ENCODE results near the gene SERINC3. TPM values are rescaled to one million over a fixed set of nuclear protein-coding genes. Genes with fewer than 3 reads are reported as not detected.
A peak's percentile ranks its signal among the peaks of the same experiment; 100 is the strongest.
"Not testable (repeated sequence)": the region's sequence is repeated elsewhere in the genome, so short reads cannot be mapped to it uniquely, and the experiment has no call there.

SERINC3 gene
- total RNA-seq (2014; rRNA removed; shearing (Covaris generic)), result 46.4 and 82.7 TPM in 2 replicates

DNA sequence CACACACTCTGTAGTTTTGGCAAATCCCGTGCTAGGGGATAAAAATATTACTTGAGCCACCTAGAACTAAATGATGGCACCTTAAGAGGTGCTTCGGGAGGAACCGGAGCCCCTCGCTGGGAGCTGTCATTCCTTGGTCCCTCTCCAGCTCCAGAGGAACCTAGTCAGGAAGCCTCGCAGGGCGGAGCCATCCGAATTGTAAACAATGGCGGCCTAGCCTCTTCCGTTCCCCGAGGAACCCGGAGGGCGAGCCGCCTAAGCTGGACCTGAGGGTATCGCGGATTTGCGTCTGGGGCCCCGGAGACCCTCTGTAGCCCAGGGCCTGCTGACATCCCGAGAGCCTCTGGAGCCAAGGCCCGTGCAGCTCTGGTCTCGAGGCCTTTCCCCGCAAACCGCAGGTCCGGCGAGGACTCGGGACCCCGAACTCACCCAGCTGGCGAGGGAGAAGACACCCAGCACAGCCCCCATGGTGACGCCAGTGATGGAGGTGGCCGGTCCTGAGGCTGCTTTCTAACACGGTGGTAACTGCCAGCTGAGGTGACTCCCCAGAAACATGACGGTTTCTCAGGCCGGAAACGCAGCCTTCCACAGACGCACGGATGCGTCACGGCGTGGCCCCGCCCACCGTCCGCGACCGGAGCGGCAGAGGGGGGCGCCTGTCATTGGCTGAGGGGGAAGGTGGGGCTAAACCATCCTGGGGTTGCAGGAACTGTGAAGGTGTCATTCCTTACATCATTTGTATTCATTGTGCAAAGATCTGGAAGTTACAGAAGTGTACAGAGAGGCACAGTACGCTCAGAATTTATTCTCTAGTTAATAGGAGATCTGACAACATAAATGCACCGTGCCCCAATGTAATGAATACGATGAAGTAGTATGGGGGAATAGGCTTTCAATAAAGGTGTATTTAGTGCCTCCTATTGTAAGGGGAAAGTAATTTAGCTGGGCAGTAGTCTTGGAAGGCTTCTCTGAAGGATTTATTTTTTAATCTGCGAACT, at the start of gene SERINC3:
TSS of gene SERINC3 (minus strand) at position 587 of the 998 bp plus-strand sequence. CDS start at position 468, 119 bp downstream.
- peak; percentile 93 for DNase-seq (ENCODE audit: low spot score)

DNA sequence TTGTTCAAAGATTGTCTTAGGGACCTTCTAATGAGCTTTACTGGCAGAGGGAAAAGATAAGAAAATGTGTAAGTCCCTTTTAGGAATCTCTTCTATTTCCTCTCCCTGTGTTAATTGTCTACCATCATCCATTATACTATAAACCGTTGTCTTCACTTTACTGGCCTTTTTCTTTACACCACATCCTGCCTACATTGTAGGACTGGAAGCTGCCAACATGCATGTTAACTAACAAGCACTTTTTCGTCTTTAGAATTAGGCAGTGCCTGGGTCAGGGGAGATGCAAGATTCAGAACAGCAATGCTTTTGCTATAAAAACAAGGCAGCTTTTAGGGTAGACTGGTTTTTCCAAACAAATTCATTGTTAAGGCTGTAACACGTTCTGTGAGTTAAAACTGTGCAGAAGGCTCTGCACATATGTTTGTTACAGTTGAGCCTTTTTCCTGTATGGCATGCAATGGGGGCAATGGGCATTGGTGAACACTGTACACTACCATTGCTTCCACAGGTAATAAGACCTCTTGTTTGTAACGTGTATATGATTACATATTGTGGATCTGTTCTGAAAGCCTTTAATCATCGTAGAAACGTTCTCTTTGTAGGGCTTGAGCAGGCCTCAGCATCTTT, 49.6 kb upstream of the SERINC3 start:
- no peak for DNase-seq (ENCODE audit: low spot score)

DNA sequence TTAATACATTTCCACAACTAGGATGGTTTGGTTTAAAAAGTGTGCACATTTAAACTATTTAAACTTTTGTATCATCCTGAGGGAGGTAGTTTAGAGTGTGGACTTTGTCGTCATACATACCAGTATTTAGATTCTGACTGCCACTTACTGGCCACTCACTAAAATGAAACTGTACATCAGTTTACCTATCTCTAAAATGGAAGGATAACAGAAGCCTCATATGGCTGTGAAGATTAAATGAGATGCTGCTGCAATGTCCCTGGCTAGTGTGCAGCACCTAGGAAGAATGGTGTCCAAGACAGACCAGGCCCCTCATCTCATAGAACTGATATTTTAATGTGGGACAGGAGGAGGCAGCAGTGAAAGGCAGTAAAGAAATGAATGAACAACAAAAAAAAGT, 48.5 kb upstream of the SERINC3 start:
- DNase-seq (ENCODE audit: low spot score), result no peak

DNA sequence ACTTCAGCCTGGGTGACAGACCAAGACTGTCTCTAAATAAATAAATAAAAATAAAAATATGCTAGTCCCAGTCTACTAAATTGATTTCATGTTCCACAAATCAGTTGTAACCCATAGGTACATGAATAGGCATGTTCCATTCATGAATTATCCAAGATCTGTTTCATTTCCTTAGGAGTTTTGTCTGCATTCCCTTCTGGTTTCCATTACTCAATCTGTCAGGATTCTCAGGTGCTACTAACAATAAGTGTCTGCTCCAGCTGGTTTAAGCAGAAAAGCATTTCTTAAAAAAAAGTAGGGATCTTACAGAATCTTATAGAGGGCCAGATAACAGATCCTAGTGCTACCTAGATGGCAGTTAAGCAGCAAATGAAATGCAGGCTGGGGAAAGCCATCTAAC, 44.9 kb upstream of the SERINC3 start:
- no peak for DNase-seq (ENCODE audit: low spot score)

DNA sequence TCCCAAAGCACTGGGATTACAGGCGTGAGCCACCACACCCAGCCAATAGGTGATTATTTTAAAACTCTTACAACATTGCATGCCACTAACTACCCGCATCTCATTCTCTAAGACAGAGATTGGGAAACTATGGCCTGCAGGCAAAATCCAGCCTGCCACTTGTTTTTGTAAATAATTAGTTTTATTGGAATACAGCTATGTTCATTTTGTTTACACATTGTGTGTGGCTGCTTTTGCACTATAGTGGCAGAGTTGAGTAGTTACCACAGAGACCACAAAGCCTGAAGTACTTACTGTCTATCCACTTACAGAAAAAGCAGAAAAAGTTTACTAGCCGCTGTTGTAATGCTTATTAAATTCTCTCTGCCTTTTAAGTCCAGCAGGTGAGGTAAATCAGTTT, 44.1 kb upstream of the SERINC3 start:
- DNase-seq (ENCODE audit: low spot score), result peak; percentile 92

DNA sequence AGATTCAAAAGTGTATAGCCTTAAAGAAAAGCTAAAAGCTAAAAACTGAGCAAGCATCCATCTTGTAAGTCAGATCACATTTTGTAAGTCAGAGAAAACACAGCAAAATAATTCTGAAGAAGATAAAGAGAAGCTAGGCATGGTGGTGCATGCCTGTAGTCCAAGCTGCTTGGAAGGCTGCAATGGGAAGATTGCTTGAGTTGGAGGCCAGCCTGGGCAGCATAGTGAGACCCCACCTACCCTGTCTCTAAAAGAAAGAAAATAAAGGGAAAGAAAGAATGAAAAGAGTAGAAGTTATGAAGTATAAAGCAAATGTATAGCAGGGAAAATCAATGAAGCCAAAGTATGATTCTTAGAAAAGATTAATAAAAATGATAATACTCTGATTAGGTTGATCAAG, 40.0 kb upstream of the SERINC3 start:
- no peak for DNase-seq (ENCODE audit: low spot score)

DNA sequence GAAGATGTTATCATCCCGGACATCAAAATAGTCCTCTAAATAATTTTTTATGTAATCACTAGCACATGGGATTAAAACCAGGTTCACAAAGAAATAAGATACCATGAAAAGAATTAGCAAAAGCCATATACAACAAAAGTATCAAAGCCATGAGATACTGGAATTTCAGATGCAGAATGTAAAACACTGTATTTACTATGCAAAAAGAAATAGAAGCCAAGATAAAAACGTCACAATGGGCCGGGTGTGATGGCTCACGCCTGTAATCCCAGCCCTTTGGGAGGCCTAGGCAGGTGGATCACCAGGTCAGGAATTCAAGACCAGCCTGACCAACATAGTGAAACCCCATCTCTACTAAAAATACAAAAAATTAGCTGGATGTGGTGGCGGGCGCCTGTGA, 38.9 kb upstream of the SERINC3 start:
- DNase-seq (ENCODE audit: low spot score), result not testable (repeated sequence)

DNA sequence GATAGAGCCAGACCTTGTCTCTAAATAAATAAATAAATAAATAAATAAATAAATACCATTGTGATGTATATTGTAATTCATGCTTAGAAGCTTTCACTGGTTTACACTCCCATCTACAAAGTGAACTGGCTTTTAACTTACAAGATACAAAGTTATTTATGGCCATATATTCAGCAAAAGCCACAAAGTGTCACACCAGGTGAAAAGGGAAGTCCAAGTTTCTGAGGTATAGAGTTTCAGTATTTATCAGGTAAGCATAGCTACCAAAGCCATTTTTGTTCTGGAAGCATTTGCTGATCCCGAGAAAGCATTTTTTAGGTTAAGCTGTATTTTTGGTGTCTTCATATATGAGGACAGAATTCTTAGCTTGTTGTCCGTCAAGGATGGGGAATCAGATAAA, 38.4 kb upstream of the SERINC3 start:
- no peak for DNase-seq (ENCODE audit: low spot score)

DNA sequence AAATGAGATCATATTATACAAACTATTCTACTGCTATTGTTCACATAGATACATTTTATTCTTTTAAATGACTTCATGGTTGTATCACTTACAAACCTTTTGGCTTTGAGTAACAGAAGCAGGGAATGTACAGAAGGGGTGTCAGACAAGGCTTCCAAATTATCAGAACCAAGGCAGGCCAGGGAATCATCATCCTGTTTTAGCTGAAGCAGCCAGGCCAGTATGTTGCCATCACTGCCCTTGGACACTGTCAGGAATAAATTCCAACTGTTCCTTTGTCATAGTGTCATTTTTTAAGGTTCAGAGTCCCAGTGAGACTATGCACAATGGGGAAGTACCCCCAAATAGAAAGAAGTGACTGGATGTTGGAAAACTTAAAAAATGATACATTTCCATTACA, 37.4 kb upstream of the SERINC3 start:
- DNase-seq (ENCODE audit: low spot score), result no peak

DNA sequence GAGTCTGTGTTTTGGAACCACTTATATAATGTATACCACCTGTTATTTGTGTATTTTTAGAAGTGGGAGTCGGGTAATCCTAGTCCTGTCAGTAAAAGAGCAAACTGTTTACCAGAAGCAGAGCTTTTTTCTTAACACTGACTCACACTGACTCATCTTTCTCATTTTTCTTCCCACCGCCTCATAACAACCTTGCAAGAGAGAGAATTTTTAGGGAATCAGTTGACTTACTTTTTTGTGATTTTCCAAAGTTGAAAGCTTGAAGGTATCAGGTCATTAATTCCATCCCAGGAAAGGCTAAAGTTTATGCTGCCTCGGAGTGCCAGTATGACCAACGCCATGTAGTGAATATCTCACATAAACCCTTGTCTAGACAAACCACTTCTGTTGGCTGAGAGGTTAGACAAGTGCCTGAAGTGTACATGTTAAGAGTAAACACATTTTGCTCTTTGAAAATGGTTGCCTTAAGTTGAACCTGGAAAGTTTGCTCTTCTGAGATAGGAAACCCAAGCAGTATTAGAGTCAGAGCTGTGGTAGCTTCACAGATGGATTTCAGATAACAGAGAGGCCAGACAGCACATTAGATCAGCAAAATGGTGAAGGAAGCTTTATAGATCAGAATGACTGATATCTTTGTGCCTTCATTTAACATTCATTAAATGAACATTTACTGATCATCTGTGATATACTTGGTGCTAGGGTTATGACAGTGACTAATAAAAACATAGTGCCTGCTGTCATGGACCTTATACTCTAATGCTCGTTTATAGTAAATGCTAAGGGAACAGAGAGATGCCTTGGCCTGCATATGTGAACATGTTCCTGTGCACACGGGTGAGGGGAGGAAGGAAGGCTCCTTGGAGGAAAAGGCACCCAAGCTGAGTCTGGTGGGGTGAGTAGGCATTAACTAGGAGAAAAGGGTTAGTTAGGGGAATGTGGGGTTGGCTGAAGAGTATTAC, 31.4 kb upstream of the SERINC3 start:
- peak; percentile 65 for DNase-seq (ENCODE audit: low spot score)

DNA sequence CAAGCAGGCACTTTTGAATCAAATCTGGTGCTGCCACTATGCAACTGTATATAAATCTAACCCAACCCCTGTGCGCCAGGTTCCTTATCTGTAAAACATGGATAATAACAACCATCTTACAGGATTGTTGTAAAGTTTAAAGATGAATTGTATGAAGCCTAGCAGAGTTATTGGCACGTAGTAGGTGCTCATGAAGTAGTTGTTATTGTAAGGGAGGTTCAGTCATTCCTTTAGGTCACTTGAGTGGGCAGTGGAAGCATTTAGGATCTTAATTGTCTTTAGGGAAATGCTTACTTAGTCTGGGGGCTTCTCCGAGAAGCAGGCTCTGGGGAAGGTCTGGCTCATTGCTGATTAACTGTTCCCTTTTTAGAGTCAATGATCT, 30.7 kb upstream of the SERINC3 start:
- DNase-seq (ENCODE audit: low spot score), result no peak

DNA sequence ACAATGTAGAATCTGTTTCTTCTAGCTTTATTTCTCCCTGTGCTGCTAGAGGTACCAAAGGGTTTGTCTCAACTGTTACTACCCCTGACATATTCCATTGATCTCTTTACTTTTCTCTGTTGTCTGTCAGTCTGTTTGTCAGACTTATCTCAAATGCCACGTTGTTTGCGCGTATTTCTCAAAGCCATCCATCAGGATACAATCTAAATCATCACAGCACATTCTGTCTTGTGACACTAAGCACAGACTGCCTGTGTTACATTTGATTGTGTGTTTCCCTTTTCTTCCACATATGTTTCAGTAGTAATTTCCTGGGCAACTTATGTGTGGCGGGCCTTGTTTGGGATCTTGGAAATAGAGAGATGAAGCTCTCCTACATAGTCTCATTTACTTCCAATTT, 30.2 kb upstream of the SERINC3 start:
- no peak for DNase-seq (ENCODE audit: low spot score)

DNA sequence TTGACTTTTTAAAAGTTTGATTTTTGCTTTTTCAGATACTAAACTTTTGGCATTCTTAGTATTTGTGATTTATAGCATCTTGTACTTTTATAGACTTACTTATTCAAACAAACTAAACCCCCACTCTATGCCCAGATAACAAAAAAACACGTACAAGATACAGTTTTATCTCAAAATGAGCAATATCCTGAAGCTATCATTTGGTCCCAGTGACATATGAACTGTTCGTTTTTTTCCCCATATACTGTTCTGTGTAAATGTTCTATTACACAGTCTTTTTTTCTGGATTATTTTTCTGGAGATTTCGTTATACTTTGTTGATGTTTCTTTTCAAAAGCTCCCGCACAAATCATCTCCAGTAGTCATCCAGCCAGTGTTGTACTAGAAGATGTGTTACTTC, 27.3 kb upstream of the SERINC3 start:
- DNase-seq (ENCODE audit: low spot score), result no peak

DNA sequence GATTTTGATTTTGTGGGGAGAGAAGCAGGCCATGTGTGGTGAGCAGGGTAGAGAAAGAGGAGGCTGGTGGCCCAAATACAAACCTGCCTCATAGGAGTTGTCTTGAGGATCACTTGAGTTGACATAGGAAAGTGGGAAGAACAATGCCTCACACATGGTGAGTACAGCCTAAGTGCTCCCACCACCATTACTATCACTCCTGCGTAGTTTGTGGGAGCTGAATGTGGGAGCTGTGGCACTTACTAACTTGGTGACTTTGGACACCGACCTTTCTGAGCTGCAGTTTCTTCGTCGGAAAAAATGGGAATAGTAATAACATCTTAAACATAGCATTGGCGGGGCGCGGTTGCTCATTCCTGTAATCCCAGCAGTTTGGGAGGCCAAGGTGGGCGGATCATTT, 25.5 kb upstream of the SERINC3 start:
- DNase-seq (ENCODE audit: low spot score), result no peak

DNA sequence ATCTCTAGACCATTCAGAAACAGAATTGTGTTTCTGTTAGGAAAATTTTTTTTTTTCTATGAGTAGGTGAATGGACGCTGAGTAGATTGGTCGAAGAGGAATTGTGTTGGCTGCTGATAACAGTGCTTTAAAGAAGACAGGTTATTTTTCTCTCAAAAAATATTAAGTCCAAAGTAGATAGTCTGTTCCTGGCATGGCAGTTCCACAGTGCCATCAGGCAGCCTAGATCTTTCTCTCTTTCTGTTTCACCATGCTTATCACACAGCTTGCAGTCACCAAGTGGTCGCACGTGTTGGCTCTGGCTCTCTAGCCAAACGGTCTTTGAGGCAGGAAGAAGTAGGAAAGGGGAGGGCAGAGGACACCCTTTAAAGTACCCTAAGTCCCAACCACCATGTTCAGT, 22.4 kb upstream of the SERINC3 start:
- DNase-seq (ENCODE audit: low spot score), result no peak

DNA sequence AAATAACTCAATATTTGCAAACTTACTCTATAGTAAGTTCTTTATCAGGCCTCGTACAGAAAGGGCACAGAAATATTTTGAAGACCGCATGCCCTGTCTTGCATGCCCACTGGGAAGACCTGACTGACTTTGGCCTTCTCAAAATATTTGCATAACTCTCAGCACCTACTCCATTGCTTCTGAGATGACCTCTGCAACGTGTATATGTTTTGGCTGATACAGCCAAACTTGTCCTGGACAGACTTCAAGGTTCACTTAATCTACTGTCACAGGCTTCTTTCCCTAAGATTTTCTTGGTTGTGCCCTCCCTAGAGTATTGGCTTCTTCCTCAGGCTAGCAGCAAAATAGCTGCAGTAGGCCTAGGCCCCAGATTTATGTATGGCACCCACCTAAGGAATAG, 21.5 kb upstream of the SERINC3 start:
- DNase-seq (ENCODE audit: low spot score), result no peak

DNA sequence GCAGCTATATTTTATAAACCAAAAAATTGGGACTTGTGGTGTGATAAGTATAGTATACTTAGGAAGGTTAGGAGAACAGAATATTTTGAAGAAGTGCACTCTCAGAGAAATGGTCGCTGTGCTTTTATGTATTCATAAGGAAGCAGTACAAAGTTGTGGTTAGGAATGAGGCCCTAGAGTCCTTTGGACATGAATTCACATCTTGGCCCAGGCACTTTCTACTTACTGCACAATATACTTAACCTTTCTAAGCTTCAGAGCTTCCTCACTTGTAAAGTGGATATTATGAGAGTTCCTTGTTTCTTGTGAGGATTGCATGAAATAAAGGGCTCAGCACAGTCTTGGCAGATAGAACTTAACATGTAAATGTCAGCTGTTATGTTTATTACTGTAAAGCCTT, 21.0 kb upstream of the SERINC3 start:
- no peak for DNase-seq (ENCODE audit: low spot score)

DNA sequence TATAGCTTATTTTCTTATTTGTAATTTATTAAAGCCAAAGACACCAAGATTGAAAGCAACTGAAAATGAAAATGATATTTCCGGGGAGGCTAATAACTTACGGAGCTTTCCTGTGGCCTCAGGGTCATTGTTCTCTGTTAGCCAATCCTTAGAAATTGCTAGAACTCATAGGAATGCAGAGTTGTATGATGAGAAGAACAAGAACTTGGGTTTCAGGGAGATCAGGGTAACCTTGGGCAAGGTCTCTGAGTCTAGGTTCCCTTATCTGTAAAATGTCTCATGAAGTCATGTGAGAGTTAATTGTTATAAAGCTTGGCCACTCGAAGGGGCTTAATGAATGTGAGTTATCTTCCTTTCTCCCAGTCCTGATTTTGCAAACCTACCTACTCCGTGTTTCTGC, 20.1 kb upstream of the SERINC3 start:
- no peak for DNase-seq (ENCODE audit: low spot score)

DNA sequence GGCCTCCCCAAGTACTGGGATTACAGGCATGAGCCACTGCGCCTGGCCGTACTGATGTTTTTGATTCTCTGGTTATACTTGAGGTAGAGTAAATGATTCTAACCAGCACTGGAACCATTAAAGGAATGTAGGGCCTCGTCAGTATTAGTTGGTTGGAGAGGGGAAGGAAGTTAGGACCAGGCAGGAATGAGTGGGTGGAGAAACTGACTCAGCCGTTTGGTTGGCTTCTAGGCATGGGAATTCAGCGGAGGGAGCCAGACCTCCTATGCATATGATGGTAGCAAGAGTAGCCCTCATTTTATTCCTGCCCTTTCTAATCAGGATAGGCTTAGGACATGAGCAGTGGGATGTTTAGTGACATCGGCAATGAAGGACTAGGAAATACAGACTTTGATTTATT, 19.0 kb upstream of the SERINC3 start:
- DNase-seq (ENCODE audit: low spot score), result no peak

DNA sequence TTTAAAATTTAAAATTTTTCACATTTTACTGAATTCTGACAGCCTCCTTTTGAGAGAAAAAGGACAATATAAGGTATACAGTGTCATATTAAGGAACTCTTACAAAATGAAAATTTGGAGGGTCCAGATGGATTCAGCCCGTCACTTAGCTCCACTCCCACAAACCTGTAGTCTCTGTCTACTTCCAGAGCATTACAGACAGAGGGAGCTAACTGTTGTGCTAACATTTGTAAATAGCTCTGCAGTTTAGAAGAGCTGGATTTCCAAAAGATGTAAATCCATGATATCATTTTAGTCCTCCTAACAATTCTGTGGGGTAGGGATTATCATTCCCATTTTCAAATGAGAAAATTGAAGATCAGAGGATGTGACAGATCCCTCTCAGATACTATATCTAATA, 16.1 kb upstream of the SERINC3 start:
- DNase-seq (ENCODE audit: low spot score), result no peak

DNA sequence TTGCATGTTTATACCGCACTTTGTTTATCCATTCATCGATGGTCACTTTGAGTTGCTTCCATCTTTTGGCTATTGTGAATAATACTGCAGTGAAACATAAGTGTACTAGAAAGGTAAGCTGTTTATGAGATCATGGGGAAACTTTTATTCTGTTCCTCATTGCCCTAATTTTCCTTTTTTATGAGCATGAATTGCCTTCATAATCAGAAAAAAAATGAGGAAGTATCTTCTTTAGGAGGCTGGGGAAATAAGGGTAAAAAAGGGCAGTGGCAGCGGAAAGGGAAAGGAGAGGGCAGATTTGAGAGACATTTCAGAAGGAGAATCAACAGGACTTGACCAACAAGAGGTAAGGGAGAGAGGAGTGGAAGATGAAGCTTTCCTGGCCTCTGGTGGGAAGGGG, 14.3 kb upstream of the SERINC3 start:
- DNase-seq (ENCODE audit: low spot score), result no peak

DNA sequence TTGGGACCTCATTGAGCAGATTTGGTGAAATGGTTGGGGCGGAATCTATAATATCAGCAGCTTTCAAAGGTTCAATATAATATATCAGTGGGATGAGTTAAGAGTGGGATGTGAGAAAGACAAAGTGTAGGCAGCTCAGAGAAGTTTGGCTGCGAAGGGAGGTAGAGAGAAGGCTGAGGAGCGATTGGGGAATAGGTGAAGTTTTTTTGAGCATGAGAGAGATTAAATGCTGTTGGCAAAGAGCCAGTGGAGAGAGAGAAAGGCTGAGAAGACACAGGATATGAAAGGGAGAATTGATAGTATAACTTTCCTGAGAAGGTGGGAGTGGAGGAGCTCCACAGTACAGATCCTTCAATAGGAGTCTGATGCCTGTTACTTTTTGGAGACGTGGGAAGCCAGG, 12.1 kb upstream of the SERINC3 start:
- no peak for DNase-seq (ENCODE audit: low spot score)
